ENCODE results near the gene CCSER2.
"Not testable (repeated sequence)": the region's sequence is repeated elsewhere in the genome, so short reads cannot be mapped to it uniquely, and the experiment has no call there.

The CCSER2 gene

DNA sequence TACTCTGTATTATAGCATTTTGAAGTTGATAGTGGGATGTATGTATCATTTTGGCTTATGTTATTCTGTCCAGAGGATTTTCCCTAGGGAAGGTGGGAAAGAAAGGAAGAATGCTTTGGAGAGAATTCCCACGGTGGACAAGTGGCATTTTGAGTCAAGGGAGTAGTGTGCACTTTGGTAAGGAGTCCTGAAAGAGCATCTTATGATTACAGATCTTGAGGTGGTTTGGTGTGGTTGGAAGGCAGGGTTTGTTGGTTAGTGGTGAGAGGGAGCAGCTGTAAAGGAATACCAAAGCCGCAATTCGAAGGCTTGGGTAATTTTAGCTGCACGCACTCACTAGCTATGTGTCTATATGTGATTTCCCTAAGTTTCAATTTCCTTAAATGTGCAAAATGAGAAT is 16.1 kb downstream of the CCSER2 start:
- Histone ChIP-seq H3K4me3 (ENCODE audit: low read depth, low read length) (no peak overlapping the region), H3K4me1 (peaks cover 2% of the 10 kb centered on the region; the same call in 1 of the 2 replicates), H3K9me3 (no peaks in the 10 kb centered on the region), H3K27me3 (no peaks in the 10 kb centered on the region), H3K36me3 (no peaks in the 10 kb centered on the region)
- DNase-seq, result no peak
- TF ChIP-seq, protein P1, sequence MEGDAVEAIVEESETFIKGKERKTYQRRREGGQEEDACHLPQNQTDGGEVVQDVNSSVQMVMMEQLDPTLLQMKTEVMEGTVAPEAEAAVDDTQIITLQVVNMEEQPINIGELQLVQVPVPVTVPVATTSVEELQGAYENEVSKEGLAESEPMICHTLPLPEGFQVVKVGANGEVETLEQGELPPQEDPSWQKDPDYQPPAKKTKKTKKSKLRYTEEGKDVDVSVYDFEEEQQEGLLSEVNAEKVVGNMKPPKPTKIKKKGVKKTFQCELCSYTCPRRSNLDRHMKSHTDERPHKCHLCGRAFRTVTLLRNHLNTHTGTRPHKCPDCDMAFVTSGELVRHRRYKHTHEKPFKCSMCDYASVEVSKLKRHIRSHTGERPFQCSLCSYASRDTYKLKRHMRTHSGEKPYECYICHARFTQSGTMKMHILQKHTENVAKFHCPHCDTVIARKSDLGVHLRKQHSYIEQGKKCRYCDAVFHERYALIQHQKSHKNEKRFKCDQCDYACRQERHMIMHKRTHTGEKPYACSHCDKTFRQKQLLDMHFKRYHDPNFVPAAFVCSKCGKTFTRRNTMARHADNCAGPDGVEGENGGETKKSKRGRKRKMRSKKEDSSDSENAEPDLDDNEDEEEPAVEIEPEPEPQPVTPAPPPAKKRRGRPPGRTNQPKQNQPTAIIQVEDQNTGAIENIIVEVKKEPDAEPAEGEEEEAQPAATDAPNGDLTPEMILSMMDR (IDR thresholded peaks at IDR 0.05; ENCODE audit: low read depth, low read length), result no peak

DNA sequence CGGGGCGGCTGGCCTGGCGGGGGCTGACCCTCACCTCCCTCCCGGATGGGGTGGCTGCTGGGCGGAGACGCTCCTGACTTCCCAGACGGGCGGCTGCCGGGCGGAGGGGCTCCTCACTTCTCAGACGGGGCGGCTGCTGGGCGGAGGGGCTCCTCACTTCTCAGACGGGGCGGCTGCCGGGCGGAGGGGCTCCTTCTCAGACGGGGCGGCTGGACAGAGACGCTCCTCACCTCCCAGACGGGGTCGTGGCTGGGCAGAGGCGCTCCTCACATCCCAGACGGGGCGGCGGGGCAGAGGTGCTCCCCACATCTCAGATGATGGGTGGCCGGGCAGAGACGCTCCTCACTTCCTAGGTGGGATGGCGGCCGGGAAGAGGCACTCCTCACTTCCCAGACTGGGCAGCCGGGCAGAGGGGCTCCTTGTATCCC is 19.2 kb downstream of the CCSER2 start:
- not testable (repeated sequence) for H3K9me3 ChIP-seq; DNase-seq; H3K4me1 ChIP-seq; H3K4me3 ChIP-seq (ENCODE audit: low read depth, low read length); H3K27me3 ChIP-seq; H3K36me3 ChIP-seq

DNA sequence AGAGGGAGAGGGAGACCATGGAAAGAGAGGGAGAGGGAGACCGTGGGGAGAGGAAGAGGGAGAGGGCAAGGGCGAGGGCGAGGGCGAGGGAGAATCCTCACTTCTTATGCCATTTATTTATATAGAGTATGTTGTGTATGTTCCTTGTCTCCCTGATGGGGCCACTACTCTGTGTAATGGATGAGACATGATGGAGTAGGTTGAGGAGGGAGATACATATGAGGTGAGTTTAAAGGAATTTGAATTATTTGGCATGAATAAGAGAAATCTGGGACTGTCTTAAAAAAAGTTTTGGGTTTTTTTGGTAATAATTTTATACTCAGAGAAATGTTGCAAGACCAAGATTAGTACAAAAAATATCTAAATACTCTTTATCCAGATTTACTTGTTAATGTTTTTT is 20.1 kb downstream of the CCSER2 start:
- peaks cover under 1% of the 10 kb centered on the region; the same call in 1 of the 2 replicates for H3K4me1 ChIP-seq
- H3K9me3 ChIP-seq, result no peaks in the 10 kb centered on the region
- TF ChIP-seq, protein P1 (IDR thresholded peaks at IDR 0.05; ENCODE audit: low read depth, low read length), result no peak
- no peaks in the 10 kb centered on the region for H3K27me3 ChIP-seq
- no peak for DNase-seq
- H3K4me3 ChIP-seq (ENCODE audit: low read depth, low read length), result no peak overlapping the region
- no peaks in the 10 kb centered on the region for H3K36me3 ChIP-seq

DNA sequence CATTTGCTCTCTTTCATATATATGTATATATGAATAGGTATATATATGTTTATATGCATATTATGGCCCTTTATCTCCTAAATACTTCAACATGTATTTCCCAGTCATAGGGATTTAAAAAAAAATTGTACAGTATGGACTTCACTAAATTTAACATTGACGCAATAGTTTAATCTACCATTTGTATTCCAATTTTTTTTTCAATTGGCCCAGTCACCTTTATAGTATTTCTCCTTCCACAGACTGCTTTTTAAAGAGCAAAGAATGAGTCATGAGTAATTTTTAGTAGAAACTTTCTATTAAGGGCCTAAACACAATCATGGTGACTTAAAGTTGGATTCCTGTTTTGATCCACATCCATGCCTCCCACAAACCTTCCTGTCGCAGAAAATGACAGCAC is 20.5 kb downstream of the CCSER2 start:
- H3K4me3 ChIP-seq (ENCODE audit: low read depth, low read length), result no peak overlapping the region
- TF ChIP-seq, protein P1 (IDR thresholded peaks at IDR 0.05; ENCODE audit: low read depth, low read length), result no peak
- DNase-seq, result no peak
- H3K36me3 ChIP-seq, result no peaks in the 10 kb centered on the region
- no peaks in the 10 kb centered on the region for H3K27me3 ChIP-seq
- no peaks in the 10 kb centered on the region for H3K4me1 ChIP-seq
- no peaks in the 10 kb centered on the region for H3K9me3 ChIP-seq

DNA sequence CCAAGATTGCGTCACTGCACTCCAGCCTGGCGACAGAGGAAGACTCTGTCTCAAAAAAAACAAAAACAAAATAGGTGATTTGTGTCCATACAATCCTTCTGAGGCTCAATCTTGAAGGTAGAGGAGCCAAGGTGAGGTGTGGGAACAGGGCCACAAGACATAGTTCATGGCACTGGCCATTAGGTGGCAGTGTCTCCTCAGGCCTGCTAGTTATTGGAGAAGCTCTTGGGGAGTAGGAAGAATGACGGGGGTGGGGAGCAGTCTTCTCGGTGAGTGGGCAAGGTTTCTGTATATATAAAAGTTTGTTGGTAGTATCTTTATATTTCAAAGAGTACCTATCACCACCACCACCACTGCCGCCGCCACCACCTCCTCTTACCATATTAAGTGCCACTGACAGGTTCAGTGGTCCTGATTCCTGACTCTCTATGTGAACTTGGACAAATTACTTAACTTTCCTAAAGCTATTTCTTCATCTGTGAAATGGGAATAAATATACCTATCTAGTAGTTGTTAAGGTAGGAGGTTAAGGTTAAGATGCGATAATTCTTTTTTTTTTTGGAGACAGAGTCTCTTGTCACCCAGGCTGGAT is 24.0 kb downstream of the CCSER2 start:
- no peaks in the 10 kb centered on the region for H3K9me3 ChIP-seq
- no peaks in the 10 kb centered on the region for H3K36me3 ChIP-seq
- H3K4me1 ChIP-seq, result no peaks in the 10 kb centered on the region
- DNase-seq, result peak; percentile 59
- TF ChIP-seq, protein P1 (IDR thresholded peaks at IDR 0.05; ENCODE audit: low read depth, low read length), result peak; percentile 85
- H3K4me3 ChIP-seq (ENCODE audit: low read depth, low read length), result no peak overlapping the region
- H3K27me3 ChIP-seq, result no peaks in the 10 kb centered on the region

DNA sequence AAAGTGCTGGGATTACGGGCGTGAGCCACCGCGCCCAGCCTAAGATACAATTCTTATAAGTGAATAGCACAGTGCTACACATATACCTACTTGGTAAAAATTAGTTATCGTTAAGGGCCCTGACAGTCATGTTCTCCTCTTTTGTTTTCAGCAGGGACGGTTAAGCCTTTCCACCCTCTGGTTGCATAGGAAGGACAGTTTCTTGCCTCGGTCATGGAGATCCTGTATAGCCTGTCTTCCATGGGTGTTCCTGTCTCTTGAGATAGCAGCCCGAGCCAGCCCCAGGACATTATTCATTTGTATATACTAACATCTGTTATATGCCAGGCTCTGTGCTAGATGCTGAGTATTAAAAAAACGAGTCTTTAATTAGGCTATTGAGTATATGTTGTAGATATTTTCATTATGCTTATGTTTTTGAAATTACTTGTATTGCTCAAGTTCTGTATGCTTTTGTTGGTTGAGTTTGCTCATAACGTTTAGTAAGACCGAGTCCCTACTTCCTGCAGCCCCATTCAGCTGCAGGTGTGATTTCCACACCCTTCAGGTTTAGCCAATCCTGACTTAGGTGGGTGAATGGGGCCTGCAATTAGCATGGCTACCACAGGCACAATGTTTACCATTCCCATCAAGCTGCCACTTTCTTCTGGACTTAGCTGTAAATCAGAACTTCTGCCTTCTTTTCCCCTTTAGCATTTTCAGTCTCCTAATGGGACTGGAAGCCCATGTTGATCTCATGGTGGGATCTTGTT is 24.8 kb downstream of the CCSER2 start:
- H3K9me3 ChIP-seq, result no peaks in the 10 kb centered on the region
- H3K4me1 ChIP-seq, result no peaks in the 10 kb centered on the region
- TF ChIP-seq, protein P1 (IDR thresholded peaks at IDR 0.05; ENCODE audit: low read depth, low read length), result no peak
- no peak overlapping the region for H3K4me3 ChIP-seq (ENCODE audit: low read depth, low read length)
- no peaks in the 10 kb centered on the region for H3K27me3 ChIP-seq
- no peaks in the 10 kb centered on the region for H3K36me3 ChIP-seq
- no peak for DNase-seq

All from BE2C (cell line).